D341Med (cell line): ENCODE measurements around the gene VWF.
A peak's percentile ranks its signal among the peaks of the same experiment; 100 is the strongest.
"Not testable (repeated sequence)": the region's sequence is repeated elsewhere in the genome, so short reads cannot be mapped to it uniquely, and the experiment has no call there.

Experiments used
- DNase-seq: peaks from one replicate; pipeline ENCODE4 v3.0.0; 2012; ENCODE audit warnings: low spot score

The VWF gene

DNA sequence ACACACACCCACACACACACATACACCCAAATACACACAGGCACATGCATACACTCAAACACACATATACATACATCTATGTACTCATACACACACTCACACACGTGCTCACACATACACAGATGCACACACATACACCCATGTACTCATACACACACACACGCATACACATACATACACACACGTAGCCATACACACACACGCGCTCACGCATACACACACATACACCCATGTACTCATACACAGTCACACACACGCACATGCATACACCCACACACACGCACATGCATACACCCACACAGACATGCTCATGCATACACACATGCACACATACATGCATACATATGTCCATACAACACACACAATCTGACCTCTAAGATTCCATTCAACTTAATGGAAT, 91.7 kb downstream of the VWF start:
- DNase-seq: no peak

- DNase-seq: no peak
Observed at GRCh38 chr12:6031001-6031400, 93.5 kb downstream of the VWF start.

- no peak for DNase-seq
Observed at GRCh38 chr12:6030081-6030480, 94.4 kb downstream of the VWF start.

GRCh38 chr12:6029401-6029800, 95.1 kb downstream of the VWF start:
- no peak for DNase-seq

DNA sequence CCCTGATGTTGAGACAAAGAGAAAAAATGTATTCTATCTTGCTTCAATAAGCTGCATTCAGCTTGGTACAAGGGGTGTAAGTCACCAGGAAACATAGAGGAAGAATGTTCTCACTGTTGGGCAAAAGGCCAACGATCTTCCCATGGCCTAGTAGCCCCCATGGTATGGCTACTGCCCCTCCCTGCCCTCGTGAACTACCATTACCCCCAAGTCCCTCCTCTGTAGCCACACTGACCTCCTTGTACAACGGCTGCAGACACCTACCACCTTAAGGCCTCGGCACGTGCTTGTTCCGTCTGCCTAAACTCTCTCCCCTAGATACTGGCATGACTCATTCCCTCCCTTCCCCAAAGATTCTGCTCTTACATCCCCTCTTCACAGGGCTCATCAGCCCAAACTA, 97.5 kb downstream of the VWF start:
- no peak for DNase-seq

DNA sequence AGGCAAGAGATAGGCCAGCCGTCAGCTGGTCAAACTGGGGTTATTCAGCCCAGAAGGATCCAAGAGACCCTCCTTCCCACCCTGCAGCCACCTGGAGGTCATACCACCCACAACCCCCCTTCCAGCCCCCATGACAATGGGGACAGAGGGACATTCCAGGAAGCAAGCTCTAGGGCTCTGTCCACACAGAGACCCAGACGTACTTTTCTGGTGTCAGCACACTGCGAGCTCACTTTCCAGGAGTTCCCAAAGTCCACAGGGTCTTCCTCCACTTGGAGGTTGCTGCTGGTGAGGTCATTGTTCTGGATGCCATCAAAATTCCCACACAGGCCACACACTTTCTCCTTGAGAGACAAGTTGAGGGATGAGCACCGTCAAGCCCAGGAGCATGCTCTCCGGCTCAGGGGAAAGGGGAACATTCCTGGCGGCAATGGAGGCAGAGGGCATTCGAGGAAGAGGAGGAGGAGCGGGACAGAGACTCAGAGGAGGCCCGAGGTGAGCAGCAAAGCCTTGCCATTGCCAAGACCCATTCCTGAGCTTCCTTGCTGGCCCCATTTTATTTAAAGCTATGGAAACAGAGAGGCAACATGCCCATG, 98.7 kb downstream of the VWF start:
- not testable (repeated sequence) for DNase-seq

- DNase-seq: not testable (repeated sequence)
Observed at GRCh38 chr12:6024066-6024465, 100.4 kb downstream of the VWF start.

GRCh38 chr12:6020930-6021329, 103.5 kb downstream of the VWF start:
- no peak for DNase-seq

DNA sequence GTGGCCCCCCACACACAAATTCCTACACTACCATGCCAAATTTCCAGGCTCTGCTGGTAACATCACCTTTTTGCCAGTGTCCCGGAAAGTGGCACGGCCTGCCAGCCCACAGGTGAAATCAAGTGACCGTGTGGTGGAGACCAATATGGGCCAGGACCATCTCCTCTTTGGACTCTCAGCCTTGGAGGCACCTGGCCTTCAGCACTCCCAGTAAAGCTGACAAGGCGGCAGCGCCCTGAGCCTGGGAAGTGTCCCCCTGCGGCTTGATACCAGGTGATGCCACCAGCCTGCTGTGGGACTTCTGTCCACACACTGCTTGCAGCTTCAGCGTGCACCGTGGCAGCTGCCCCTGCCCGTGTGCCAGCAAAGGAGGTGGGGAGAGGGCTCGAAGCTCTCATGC, 104.0 kb downstream of the VWF start:
- DNase-seq: not testable (repeated sequence)

- DNase-seq: not testable (repeated sequence)
Observed at GRCh38 chr12:6019256-6019655, 105.2 kb downstream of the VWF start.

- DNase-seq: no peak
Observed at GRCh38 chr12:6018265-6018664, 106.2 kb downstream of the VWF start.

DNA sequence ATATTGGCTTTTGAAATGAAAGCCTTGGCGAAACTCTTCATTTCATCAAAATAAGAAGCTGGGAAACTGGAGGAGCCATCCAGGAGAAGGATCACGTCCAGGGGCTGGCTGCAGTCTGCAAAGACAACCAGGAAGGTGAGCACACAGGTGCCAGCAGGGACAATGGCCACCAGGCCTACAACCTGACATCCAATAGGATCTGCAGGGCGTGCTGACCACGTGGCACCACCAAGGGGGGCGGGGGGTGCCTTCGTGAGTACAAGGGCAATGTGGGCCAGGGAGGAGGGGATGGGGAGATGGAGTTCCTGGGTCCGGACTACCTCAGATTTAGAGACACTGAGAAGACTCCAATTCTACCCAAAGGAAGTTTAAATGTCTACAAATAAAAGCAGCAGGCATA, 107.7 kb downstream of the VWF start:
- DNase-seq: no peak

DNA sequence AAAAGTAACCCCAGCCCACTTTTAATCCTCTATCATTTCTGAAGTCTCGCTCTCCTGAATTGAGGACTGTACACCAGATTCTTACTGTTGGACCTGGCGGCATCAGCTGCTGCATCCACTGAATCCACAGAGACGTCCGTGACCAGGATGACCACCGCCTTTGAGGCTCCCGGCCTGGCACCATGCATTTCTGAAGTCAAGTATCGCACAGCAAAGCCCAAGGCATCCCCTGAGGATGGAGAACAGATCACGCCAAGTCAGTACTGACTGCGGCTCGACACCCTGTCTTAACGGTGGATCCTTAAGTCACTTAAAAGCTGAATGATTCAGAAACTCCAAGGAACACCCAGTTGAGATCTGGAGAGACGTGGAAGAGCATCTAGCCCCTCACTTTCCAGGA, 108.5 kb downstream of the VWF start:
- not testable (repeated sequence) for DNase-seq

DNA sequence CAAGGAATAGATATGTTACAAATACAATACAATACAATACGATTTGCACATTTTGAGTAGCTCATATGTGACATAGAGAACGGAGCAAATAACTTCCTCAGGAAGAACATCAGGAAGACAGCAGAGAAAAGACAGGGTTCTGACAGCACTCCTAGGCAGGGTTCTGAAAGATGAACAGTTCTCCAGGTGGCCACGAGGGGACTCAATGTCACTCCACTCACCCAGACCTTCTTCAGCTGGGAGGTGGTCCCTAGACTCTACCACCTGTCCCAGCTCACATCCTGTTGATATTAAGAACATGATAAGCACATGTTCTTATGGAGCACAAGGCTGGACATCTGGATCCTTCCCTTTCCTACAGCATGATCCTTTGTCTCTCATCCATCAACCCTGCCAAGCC, 109.2 kb downstream of the VWF start:
- DNase-seq: not testable (repeated sequence)

GRCh38 chr12:6010631-6011350, 113.7 kb downstream of the VWF start:
- DNase-seq: not testable (repeated sequence)

- DNase-seq: no peak
Observed at GRCh38 chr12:5997260-5997659, 127.2 kb downstream of the VWF start.

- DNase-seq: no peak
Observed at GRCh38 chr12:5996459-5996858, 128.0 kb downstream of the VWF start.

DNA sequence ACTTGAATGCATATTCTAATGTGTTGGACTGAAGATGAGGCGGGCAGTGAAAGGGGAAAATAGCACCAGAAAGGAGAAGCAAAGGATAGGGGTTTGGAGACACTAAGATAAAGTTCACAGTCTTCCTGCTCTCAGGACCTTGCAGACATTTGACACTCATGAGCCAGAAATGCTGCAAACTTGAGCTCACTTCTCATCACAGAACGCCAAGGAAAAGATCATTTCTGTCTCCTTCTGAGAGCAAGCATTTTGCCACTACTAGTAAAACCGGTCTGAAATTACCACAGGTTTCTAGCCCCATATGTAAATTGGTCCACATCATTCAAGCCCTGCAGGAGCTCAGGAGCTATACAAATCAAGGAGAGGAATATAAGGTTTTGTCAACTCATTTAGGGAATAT, 134.8 kb downstream of the VWF start:
- no peak for DNase-seq

- DNase-seq: peak; percentile 90
Observed at GRCh38 chr12:5988659-5989116, 135.8 kb downstream of the VWF start.

- DNase-seq: no peak
Observed at GRCh38 chr12:5988088-5988487, 136.4 kb downstream of the VWF start.

DNA sequence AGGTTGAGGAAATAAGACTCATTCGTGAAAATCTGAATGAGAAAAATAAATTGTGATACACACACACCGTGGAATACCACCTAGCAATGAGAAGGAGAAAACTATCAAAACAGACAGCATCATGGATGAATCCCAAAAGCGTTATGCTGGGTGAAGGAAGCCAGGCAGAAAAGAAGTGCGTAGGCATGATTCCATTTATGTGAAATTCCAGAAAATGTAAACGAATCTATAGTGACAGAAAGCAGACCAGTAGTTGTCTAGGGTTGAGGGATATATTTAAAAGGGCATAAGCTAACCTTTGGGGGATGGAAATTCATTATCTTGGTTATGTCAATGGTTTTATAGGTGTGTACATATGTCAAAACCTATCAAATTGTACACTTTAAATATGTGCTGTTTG, 136.9 kb downstream of the VWF start:
- DNase-seq: no peak

GRCh38 chr12:5985471-5985870, 139.0 kb downstream of the VWF start:
- DNase-seq: no peak

DNA sequence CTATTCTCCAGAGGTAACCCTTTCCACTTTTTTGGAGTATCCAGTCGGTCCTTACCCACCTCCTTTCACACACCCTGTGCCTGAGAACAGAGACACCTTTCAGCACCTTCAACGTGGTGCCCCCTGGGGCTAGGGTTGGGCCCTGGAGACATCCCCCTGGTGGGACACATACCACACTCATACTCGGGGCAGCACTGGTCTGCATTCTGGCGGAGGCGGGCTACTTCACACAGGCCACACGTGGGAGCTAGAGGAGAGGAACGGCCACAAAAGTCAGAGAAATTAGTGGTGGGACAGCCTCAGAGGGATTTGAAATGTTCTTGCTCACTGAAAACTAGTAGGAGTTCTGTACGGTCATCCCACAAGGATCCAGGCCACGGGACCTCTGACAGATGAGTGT, 139.6 kb downstream of the VWF start:
- DNase-seq: no peak

GRCh38 chr12:5982106-5982505, 142.4 kb downstream of the VWF start:
- no peak for DNase-seq
